Amniotic stem cell (primary cell): ENCODE measurements around the gene GMDS.

Source experiments
- DNase-seq: peaks from one replicate; lab custom pipeline; 2025; lab: John Stamatoyannopoulos, UW

Gene GMDS

DNA sequence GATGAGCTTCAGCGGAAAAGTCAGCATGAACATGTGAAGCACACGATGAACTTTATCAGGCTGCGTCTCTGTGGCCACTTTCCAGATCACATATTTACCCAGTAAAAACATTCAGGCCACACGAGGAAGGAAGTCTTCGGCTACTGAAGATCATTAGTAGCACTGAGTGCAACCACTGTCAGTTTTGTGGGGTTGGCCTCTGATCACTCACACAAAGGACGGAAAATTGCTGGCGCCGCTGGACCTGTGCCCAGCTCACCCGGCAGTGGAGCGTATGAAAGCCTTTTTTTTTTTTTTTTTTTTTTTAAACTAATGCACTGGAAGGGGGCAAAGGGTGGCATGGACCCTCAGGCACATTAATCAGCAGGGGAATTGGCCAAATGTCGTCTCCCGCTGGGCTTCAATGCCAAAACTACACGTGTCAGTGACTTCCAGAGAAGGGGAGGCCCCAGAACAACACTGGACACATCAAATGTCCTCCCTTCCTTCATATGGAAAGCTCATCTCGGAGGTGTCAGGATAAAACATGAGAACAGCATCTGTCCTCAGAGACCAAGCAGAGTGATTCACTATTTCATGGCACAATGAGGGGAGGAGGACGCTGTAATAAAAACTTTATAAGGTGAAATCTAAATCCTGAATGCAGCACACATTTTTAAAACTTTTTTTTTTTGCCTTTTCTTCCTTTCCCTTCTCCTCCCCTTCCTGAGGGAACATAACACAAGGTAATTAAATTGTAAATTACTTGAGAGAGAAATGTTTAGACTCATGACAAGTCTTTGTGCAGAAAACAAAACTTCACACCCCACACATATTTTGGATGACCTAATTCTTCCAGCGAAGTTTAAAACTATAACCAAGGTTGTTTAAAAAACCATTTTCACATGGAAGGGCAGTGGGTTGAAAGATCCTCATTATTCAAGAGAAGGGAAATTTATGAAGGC, 412.3 kb downstream of the GMDS start:
- no peak for DNase-seq

DNA sequence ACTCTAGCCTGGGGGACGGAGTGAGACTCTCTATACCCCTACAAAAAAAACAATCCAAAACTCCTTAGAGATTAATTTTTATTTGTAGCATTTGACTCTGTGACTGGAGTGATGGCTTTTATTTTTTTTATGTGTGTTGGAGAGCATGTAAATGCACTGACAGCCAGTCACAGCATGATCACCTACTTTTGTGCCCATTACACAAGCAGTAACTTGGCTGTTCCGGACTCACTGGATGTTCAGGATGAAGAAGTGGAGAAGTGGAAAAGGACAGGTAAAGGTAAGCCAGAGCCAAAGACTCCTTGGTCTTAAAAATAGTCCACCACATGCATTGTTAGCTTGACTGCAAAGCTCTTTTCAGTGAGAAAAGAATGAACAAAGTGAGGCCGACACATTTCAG, 413.0 kb downstream of the GMDS start:
- DNase-seq: no peak

DNA sequence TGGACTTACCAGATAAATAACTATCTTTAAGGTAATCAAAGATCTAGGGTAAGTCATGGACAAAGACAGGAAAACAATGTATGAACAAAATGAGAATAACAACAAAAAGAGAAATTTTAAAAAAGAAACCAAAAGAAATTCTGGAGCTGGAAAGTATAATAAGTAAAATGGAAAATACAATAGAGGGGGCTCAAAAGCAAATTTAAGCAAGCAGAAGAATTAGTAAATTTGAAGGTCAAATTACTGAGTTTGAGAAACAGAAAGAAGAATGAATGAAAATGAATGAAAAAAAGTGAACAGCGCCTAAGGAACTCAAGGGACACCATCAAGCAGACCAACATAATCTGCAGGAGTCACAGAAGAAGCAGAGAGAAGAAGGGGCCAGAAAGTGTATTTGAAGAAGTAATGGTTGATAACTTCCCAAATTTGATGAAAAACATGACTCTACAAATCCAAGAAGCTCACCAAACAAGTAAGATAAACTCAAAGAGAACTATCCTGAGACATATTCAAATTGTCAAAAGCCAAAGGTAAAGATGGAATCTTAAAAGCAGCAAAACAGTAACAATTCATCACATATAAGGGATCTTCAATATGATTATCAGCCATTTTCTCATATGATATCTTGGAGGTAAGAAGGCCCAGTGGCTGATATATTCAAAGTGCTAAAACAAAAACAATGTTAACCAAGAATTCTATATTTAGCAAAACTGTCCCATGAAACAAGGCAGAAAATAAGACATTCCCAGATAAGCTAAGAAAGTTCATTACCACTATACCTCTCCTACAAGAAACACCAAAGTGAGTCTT, 417.2 kb downstream of the GMDS start:
- DNase-seq: no peak

DNA sequence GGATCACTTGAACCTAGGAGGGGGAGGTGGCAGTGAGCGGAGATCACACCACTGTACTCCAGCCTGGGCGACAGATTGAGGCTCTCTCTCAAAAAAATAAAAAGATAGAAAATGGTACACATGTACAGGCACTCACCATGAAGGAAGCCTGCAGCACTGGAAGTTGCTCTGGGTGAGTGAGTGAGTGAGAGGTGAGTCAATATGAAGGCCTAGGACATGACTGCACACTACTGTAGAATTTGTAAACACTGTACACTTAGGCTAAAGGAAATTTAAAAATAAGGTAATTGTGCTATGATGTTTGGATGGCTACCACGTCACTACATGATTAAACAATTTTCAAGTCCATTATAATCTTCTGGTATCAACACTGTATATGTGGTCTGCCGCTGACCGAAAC, 419.5 kb downstream of the GMDS start:
- DNase-seq: no peak

DNA sequence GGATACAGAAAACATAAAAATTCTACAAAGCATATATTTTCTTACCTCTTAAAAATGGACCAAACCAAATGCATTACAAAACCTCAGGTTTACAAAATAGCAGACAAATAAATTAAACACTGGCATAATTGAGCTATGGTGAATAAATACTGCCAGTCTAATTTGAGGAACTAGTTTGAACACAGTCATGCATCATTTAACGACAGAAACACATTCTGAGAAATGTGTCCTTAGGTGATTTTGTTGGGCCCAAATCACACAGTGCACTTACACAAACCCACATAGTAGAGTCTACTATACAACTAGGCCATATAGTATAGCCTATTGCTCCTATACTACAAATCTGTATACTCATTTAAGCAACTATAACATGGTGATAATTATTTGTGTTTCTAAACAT, 420.1 kb downstream of the GMDS start:
- DNase-seq: no peak

DNA sequence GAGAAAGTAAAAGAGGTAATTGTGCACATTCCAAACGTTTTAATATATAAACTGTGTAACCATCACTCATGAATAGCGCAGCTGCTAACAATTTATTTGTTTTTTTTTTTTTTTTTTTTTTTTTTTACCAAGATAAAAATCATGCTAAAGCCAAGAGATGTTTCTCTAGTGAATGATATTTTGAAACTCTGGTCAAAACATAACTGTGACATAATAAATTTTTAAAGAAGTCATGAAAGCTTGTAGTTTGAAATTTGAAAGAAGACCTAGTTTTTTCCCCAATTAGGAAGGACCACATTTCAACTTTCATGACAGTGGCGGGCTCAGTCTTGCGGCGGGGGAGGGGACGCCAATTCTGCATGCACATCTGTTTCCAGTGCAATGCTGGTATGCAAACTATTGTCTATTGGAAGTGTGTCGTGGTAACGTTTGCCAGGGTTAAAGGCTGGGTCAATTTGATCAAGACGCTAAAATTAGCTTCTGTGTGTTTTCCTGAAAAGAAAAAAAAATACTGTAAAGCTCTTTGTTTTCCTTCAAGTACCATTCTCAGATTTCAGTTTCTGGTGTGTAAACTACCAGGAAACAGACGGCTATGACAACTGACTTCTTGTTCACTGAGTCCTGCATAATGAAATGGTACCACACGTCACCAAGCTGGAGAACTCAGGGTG, 423.8 kb downstream of the GMDS start:
- no peak for DNase-seq

DNA sequence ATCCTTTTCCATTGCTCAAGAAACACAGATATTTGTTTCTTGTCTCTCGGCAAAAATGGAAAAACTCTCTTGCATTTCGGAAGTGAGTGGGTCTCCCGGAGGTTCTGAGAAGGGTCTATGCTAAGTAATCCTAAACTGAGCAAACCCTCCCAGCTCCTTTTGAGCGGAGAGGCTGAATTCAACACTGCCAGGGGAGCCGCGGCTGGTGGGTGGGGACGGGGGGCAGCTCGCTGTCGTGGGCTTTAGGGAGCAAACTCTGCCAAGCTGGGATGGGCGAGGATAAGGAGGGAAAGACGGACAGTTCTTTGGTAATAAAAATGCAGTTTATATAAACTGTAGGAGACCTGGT, 424.3 kb downstream of the GMDS start:
- DNase-seq: no peak

DNA sequence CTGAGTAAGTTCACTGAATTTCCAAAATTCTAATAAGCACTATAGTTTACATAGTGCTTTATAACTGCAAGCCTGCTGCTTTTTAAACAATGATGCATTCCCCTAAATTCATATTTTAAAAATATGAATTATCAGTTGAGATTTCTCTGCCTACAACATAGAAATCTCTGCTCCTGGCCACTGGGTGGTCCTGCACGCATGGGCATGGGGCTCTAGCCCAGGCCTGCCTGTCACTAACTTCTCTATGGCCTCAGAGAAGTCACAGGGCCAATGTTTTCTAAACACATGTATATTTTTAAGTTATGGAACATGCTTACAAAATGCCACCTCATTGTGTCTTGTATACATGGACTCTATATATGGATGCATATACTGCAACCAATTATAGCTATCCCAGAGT, 424.7 kb downstream of the GMDS start:
- DNase-seq: no peak

DNA sequence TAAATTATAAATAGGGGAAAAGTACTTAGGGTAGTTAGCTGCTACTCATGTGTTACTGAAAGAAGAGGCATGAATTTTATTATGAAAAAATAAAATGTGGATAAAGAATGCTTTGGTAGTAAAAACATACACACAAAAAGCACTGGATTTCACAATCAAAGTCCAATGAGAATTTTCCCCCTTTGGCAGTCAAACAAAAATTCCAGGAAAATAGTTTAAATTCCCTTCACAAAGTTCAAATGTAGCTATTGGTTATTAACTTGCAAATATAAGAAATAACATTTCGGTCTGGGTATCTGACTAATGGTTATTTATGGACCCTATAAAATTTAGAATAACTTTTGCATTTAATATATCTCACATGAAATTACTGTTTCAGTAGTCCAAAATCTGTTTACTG, 425.2 kb downstream of the GMDS start:
- no peak for DNase-seq

DNA sequence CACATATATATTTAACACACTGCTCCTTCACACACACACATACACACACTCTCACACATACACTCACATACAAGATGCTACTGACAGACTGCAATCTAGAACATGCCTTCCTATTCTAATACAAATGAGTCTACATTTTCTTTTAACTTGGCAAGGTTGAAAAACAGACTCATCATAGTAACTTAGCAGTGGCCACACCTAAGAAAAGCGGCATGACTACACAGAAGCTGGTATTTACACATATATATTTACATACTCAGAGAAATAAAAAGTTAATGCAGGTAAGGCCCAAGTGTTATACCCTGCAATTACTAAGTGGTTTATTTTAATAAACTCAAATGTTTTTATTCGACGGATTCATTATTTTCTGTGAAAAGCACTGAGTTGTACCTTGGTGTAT, 426.4 kb downstream of the GMDS start:
- no peak for DNase-seq

DNA sequence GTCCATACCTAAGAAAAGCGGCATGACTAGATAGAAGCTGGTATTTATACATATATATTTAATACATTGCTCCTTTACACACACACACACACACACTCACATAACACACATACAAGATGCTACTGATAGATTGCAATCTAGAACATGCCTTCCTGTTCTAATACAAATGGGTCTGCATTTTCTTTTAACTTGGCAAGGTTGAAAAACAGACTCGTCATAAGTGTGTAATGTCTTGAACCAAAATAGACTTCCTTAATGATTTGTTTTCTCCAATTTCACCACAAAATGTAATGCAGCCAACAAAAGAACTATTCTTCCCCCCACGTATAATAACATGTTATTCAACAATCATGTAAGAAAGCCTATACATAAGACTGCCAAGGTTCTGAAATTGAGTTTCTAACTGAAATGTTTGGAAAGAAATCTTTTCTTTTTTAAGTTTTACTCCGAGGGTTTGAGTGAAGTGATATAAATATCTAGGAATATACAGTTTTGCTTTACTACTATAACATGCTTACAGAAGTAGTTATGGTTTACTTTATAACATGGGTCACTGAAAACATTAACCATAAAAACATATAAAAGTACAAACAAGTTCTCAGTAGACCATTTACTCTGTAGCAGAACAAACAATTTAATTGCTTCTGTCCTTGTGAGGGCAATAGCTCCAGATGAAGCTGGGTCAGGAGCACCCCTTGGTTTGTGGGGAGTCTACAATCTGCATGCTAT, 428.2 kb downstream of the GMDS start:
- DNase-seq: no peak

DNA sequence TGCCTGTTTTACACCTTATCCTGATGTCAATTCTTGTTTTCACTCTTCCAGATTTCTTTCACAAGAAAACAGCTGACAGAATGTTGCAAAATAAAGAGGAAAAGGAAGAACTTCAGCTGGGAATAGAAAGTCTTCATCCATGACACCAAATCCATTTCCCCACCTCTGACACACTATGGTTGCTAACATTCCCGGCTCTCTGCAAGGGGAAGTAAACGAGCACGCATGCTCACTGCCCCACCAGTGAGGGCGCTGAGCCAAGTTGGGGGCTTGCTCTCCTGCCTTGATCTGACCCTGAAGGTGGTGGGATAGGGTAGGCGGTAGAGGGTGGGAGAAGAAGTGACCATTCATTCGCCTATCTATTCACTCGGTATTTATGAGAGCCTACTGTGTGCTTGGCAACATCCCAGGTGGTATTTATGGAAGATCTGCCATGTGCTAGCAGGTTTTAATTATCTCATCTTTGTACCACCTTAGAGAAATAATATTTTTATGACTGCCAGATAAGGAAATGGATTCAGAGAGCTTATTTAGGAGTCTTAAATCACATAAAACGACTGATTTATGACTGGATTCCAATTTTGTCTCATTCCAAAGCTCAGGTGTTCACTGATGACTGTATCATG, 429.5 kb downstream of the GMDS start:
- no peak for DNase-seq

DNA sequence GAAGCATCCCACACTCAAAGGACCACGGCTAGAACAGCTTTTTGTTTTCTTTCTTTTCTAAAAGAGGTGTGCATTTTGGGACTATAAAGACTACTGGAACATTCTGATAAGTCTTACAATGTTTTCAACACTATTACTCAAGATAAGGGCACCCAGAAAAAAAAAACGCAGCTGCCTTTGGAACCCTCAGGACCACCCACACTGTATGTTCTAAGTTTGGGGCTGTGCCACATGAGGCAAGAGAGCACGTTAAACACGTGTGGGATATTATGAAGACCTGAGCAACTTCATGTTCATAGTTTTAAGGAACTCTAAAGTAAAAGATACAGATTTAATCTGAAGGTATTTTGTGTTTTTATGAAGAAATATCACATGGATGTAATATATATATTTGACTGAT, 431.1 kb downstream of the GMDS start:
- DNase-seq: no peak

DNA sequence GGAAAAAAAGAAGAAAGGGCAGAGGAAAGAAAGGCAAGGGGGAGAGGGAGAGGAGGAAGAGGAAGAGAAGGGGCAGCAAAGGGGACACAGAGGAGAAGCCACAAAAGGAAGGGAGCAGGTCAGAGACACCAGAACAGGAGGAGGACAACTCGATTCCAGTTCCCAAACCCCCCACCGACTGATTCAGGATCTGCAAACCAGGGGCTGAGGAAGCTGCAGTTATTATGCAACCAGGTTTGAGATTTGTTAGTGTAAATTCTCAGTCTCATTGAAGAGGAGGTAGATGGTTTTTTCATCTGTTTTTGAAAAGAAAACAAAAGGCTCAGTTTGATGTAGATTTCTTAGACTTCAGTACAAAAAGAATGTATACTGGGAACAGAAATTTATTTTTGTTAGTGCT, 432.9 kb downstream of the GMDS start:
- no peak for DNase-seq

DNA sequence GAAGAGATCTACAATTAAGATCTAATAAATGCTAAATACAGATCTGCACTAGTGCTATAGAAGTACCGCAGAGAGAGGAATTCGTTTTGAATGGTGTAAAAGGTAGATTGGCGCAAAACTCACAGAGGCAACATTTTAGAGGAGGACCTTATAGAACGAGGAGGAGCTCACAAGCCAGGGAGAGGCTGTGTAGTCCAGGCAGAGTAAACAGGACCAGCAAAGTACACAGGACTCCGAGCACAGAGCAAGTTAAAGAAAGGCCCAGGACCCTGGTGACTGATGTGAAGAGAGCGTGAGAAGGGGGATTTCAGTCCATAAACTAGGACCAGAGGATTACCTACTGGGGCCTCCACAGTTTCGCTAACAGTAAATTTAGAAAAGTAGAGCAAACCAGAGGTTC, 433.4 kb downstream of the GMDS start:
- DNase-seq: no peak

DNA sequence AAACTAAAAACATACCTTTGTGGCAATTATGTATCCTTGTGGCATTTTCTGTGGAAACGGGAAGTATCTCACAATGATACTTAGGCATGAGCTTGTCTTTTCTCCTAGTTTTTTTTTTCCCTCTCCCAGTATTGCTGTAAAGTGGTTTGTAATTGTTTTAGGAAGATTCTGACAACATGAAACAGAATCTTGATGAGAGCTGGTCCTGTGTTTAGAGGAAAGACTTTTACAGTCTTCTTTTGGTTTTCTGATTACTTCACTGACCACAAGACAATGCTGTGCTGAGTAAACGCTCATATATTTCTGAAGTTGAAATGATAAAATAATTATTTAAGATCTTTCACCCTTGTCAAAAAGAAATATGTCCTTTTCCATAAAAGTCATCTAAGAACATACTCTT, 434.5 kb downstream of the GMDS start:
- no peak for DNase-seq

DNA sequence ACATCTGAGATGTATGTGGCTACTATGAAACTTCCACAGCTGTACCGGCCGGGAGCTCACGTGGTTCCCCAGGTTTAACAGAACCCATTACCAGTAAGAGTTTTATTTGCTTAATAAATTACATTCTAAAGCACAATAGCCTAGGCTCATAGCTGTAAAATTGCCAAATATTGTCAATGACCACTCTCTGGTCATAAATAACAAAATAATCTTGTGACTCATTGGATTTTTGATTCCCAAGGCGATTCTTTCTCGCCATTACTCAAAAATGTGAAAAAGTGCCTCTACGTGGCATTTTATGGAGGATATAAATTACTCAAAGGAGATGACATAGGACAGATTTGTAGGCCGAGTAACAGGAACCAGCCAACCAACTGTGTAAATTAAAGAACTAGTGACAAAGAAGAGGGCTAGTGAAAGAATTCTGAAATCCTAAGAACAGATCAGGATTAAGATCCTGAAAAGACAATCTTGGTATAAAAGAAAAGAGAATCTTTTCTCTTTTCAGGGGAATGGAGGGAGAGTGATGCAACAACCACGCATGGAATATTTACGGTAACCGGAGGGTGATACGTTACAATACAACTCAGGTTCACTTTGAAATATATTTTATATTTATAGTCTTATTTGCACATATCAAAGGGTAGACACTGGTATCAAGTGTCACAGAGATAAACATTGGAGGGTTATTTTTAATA, 436.0 kb downstream of the GMDS start:
- no peak for DNase-seq

DNA sequence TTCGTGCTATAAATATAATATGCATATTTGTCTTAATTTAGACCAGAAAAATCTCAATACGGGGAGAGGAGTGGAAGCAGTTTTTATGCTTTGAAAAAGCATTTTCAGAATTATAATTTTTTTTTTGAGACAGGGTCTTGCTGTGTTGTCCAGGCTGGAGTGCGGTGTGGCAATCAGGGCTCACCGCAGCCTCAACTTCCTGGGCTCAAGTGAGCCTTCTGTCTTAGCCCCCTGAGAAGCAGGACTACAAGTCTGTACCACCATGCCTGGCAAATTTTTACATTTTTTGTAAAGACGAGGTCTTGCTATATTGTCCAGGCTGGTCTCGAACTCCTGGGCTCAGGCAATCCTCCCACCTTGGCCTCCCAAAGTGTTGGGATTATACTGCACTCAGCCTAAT, 438.5 kb downstream of the GMDS start:
- no peak for DNase-seq

DNA sequence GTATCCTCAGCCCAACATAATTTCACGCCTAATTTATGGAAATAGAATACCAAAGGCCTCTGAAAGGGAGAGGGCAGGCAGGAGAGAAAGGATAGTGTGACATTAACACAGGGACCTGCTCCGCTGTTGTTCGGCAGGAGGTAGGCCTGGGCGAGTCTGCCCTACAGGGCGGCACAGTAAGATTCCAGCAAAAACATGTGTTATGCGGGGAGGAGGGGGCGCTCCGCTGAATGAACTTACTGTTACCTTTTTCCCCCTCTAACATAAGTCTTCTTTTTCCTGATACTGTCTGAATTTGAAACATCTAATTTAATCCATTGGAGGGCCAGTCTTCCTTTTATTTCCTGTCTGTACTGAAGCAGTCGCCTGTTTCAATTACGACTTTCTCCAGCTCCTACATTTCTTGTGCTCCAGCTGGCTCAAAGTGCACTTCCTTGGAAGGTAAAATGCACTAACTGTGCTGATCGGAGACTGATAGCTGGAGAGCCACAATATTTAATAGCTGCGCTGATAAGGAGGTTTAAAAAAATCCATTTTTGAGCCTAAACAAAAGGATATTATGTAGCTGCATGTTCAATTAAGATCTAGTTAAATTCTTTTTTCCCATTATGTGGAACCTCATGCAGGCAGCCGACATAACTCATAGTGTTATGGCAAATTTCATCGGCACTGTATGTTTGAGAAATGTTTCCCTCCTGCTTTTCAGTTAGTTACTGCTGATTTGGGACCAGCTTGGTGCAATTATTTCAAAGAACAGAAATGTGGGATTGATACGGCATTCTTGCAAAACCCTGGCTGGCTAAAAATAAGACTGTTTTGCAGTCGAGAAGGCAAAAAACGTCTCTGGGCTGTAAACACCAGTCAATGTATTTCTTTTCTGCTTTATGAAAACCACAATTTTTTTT, 442.7 kb downstream of the GMDS start:
- DNase-seq: no peak

DNA sequence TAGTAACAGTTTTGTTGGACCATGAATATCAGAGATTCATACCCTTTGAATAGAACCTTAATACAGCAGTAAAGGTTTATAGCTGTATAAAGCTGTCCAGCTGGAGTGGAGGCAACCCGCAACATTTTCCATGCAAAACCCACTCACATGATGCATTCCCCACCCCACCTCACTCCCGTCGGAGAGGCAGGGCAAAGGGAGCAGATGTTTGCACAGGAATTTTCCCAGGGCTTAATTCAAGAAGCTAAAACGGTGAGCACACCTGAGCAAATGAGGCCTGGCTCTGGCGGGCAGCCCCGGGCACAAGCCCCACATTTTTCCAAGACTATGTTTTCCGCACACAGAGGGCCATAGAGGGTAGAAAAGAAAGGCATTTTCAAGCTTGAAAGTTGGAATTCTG, 444.0 kb downstream of the GMDS start:
- no peak for DNase-seq
